Fibroblast of villous mesenchyme (primary cell): ENCODE measurements around the gene TMEM217. TPM values are rescaled to one million over a fixed set of nuclear protein-coding genes. Genes with fewer than 3 reads are reported as not detected.
A peak's percentile ranks its signal among the peaks of the same experiment; 100 is the strongest.

ENCODE experiments used
- DNase-seq: peaks from one replicate; pipeline ENCODE4 v3.0.0-alpha.2; 2010; ENCODE audit warnings: low read depth
- H3K4me3 ChIP-seq: 2 replicates; pipeline ENCODE4 v1.5.1; 2011; ENCODE audit warnings: low read depth, mild to moderate bottlenecking, low read length
- small RNA-seq: library from RNA; depleted of rRNA; stranded (forward); fragments of <200 nt; gene quantifications from one replicate; pipeline ENCODE3, GENCODE V24; 2012
- total RNA-seq: library from RNA; depleted of rRNA; stranded (reverse); fragments of >200 nt; gene quantifications from 2 replicates; pipeline ENCODE4 v1.2.3, GENCODE V29; 2012
- TF ChIP-seq, protein P1 (sequence below): IDR thresholded peaks from 2 replicates; pipeline ENCODE4 v1.5.1; 2012; ENCODE audit warnings: low read depth, mild to moderate bottlenecking, low read length; ENCODE audit not compliant: insufficient read depth

The TMEM217 gene
- total RNA-seq, 1 donor = 3.5 TPM

DNA sequence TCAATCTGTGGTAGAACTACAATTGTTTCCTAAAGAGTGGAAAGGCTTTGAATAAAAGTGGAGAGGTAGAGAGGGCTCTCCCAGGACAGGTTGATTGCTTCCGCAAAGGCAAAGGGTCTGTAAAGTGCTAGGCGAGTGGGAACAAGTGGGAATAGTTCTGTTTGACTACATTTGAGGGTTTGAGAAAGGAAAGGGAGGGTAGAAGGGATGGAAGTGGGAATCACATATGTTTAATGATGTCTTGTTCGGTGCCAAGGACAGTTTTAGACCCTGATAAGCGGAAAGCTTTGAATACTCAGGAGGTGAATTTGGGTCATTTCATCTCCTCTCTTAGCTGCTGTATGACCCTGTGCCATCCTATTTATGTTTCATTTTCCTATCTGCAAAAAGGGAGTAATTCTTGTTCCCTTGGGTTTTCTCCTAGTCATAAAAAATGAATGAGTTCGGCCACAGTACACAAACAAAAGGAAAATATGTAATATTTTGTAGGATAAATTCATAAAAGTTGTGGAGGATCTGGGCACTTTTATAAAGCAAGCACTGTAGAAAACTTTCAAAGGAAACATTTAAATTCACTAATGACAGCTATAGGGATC is 89.7 kb downstream of the TMEM217 start:
- no peak for DNase-seq
- H3K4me3 ChIP-seq = peak overlapping the region; percentile 62
- TF ChIP-seq, protein P1, sequence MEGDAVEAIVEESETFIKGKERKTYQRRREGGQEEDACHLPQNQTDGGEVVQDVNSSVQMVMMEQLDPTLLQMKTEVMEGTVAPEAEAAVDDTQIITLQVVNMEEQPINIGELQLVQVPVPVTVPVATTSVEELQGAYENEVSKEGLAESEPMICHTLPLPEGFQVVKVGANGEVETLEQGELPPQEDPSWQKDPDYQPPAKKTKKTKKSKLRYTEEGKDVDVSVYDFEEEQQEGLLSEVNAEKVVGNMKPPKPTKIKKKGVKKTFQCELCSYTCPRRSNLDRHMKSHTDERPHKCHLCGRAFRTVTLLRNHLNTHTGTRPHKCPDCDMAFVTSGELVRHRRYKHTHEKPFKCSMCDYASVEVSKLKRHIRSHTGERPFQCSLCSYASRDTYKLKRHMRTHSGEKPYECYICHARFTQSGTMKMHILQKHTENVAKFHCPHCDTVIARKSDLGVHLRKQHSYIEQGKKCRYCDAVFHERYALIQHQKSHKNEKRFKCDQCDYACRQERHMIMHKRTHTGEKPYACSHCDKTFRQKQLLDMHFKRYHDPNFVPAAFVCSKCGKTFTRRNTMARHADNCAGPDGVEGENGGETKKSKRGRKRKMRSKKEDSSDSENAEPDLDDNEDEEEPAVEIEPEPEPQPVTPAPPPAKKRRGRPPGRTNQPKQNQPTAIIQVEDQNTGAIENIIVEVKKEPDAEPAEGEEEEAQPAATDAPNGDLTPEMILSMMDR = no peak

DNA sequence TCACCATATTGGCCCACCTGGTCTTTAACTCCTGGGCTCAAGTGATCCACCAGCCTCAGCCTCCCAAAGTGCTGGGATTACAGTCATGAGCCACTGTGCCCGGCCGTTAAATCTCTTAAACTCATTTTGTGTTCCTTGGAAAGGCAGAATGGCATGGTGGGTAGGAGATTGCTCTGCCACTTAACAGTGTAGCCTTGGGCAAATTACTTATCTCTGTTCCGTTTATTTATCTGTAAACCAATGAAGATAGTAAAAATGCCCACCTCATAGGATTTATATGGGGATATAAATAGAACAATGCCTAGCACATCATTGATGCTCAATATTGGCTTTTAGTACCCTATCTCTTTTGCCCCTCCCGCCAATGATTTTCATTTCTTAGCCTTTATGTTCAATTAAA is 95.2 kb downstream of the TMEM217 start:
- DNase-seq = no peak
- no peak overlapping the region for H3K4me3 ChIP-seq
- TF ChIP-seq, protein P1 = no peak

Small RNA genes within 50 kb of the gene (small RNA-seq; reads per million reads assigned to genes)
- not detected for gene AL096712.1

Other genes starting within 250 kb of the TMEM217 start
- 22.9 and 28.0 TPM in 2 replicates for gene PIM1, start 88.0 kb downstream of the TMEM217 start, total RNA-seq
- 7.1 and 10.8 TPM in 2 replicates for gene TBC1D22B, start 372 bp downstream of the TMEM217 start, total RNA-seq
- gene RNF8, start 95.8 kb upstream of the TMEM217 start, total RNA-seq = 19.0 and 22.5 TPM in 2 replicates
- 39.0 and 49.7 TPM in 2 replicates for gene CMTR1, start 175.1 kb upstream of the TMEM217 start, total RNA-seq
- 12.5 and 18.4 TPM in 2 replicates for gene CCDC167, start 241.7 kb upstream of the TMEM217 start, total RNA-seq